ENCODE results near the gene SLC25A31. TPM values are rescaled to one million over a fixed set of nuclear protein-coding genes. Genes with fewer than 3 reads are reported as not detected.

Gene SLC25A31
- total and polyA plus RNA-seq, 5 experiments from 2014 or later, result not detected

DNA sequence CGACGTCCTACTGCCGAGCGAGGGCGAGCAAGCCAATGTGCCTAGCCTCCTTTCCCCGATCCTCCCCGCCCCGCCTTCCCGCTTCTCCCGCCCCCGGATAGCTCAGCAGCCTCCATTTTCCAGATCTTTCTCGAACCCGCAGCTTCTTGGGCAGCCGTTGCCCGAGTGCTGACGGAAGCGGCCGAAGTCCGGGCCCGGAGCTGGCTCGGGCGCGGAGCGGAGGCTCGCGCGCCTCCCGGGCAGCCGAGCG is 51.8 kb downstream of the SLC25A31 start:
- peaks cover 15 to 21% (median 15%) of the 10 kb centered on the region in 4 donors for H3K4me1 Mint-ChIP-seq
- ATAC-seq (no peak), DNase-seq (peak in 1 of 10 donors; percentile 13)
- H3K27ac Mint-ChIP-seq, result peak overlapping the region in 1 of 10 donors; percentile 33
- peaks cover 0 to 6% (median 4%) of the 10 kb centered on the region in 3 donors for H3K36me3 Mint-ChIP-seq
- H3K9me3 Mint-ChIP-seq, result peaks cover 0 to 3% (median 0%) of the 10 kb centered on the region in 9 donors
- POLR2A ChIA-PET, result no interaction called here
- peaks cover 39 to 67% (median 55%) of the 10 kb centered on the region in 5 donors for H3K27me3 Mint-ChIP-seq
- H3K4me3 Mint-ChIP-seq, result peak overlapping the region in 9 of 10 donors; percentile 51 to 97 (median 84)

DNA sequence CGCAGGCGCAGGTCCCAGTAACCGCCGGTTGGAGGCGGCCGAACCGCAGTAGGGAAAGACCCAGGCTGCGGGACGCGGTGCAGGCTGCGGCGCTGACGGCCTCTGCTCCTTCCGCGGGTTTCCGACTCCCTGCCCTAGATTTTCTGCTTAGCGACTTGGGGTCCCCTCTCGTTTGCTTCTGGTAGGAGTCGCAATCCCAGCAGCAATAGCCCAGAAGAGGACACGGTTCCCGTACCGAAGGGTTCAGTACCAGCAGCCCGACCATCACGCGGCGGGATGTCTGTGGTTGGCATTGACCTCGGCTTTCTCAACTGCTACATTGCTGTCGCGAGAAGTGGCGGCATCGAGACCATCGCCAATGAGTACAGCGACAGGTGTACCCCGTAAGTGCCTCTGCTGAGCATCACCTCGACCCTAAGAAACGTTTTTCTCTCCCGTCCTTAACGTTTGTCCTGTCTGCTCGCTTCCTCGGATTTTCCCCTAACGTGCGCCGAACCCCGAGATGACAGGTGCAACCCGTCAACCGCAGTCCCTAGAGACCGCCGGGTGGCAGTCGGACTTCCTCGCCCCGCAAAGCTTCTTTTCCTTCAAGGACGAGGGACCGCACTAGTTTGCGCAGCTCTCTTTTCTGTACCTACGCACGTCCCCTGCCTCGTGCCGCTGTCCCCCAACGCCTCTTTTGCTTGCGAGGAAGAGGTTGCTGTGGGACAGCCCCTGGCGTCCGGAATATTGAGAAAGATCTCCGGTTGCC is 52.2 kb downstream of the SLC25A31 start, which contains the start of gene HSPA4L:
HSPA4L (plus strand) TSS at position 48 of the 751 bp plus-strand sequence; CDS start at position 277, 229 bp downstream.
- Mint-ChIP-seq H3K27me3 (peaks cover 37 to 64% (median 52%) of the 10 kb centered on the region in 5 donors), H3K9me3 (peaks cover 0 to 3% (median 0%) of the 10 kb centered on the region in 9 donors), H3K36me3 (peaks cover 0 to 6% (median 4%) of the 10 kb centered on the region in 3 donors), H3K4me1 (peaks cover 15 to 21% (median 15%) of the 10 kb centered on the region in 4 donors), H3K4me3 (peak within 1 kb of the TSS; percentile 84 to 97 (median 93)), H3K27ac (peak within 1 kb of the TSS in 8 of 10 donors; percentile 26 to 84 (median 72))
- DNase-seq (peak in 9 of 10 donors; percentile 8 to 60 (median 25)), ATAC-seq (peak; percentile 60 to 74)
- POLR2A ChIA-PET, result no interaction called here

DNA sequence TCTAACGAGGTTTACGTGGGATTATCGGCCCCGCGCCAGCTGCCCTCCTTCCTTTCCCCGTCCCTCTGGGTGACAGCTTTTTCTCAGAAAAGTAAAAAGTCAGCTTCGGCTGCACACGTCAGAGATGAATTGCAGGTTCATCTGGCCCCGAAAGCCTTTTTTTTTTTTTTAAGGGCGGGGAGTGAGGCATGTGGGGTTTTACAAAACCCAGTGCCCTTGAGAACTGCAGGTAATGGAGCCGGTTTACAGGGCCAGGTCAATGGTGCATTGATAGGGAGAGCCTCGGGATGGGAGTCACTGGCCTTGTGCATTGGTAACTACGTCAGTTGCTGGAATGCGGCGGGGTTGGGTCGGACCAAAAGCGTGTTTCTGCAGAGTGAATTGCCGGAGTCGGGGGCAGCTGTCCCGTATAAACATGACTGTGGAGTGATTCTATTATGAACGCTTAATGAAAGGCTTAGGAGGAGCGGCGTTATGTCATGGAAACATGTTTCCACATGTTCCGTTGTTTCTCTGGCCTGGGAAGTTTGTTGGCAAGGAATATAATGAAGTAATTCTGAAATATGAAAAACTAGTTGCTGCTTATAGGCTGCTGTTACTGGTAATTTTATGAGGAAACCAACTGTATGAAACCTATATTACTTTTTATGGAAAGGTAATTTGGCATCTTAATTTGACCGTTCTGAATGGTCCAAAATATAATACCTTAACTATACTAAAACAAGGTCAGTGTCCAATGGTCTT is 53.0 kb downstream of the SLC25A31 start:
- Mint-ChIP-seq H3K9me3 (peaks cover 0 to 3% (median 0%) of the 10 kb centered on the region in 9 donors), H3K4me1 (peaks cover 15 to 21% (median 15%) of the 10 kb centered on the region in 4 donors), H3K27ac (peak overlapping the region in 4 of 10 donors; percentile 26 to 82 (median 52)), H3K27me3 (peaks cover 30 to 57% (median 44%) of the 10 kb centered on the region in 5 donors), H3K36me3 (peaks cover 0 to 6% (median 4%) of the 10 kb centered on the region in 3 donors), H3K4me3 (peak overlapping the region; percentile 84 to 97 (median 93))
- ATAC-seq (peak; percentile 21 to 29), DNase-seq (peak in 5 of 10 donors; percentile 8 to 54 (median 21))
- POLR2A ChIA-PET, result no interaction called here

DNA sequence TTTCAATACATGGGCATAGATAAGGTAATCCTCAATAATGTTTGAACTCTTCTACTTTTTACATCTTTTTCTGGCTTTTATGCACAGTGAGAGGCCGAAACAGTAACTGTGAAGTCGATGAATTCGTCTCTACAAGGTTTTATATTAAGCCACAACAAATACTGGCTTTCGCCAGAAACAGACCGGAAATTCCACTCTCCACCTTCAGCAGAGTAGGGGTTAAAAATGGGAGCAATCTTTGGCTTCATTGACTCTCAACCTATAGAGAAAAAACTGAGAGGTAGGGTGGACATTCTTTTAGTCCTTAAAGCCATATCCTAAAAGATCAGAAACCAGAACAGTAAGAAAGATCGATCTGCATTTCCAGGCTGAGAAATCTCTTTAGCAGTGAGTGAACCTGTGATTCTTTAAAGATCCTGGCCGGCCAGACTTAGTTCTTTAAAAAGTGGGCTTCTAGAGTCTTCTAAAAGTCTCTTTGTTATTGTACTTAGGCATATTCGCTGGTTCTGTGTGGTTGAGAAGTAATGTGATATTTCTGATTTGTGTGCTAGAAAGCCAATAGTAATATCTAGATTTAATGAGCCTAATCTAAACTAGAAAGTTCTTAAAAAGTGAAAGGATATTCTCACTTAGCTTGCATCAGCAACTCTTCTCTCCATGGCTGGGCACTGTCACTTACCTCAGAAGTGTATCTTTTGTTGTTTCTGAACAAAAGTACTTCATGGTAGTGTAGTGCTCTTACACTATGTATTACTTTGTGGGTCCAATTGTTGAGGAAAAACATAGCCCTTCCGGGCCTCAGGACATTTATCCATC is 54.0 kb downstream of the SLC25A31 start:
- POLR2A ChIA-PET, result no interaction called here
- Mint-ChIP-seq H3K4me3 (no peak overlapping the region), H3K27me3 (peaks cover 32 to 62% (median 44%) of the 10 kb centered on the region in 5 donors), H3K4me1 (peaks cover 15 to 21% (median 15%) of the 10 kb centered on the region in 4 donors), H3K36me3 (peaks cover 0 to 6% (median 0%) of the 10 kb centered on the region in 3 donors), H3K27ac (peak overlapping the region in 1 of 10 donors; percentile 71), H3K9me3 (peaks cover 0 to 3% (median 0%) of the 10 kb centered on the region in 9 donors)
- ATAC-seq, result no peak
- DNase-seq, result no peak

DNA sequence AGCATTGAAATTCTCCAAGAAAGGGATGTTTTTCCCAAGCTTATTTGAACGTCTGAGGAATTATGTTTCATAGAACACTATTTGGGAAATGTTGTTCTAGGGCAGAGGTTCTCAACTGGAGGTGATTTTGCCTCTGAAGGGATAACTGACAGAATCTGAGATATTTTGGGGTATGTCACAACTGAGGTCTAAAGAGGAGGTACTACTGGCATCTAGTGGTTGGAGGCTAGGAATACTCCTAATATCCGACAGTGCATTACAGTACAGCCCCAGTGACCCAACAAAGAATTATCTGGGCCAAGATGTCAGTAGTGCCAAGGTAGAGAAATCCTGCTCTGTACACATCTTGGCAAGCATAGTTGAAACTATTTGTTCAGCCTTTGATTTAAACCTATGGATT is 58.3 kb downstream of the SLC25A31 start:
- H3K27ac Mint-ChIP-seq, result no peak overlapping the region
- POLR2A ChIA-PET, result no interaction called here
- DNase-seq (no peak), ATAC-seq (no peak)
- peaks cover 25 to 48% (median 27%) of the 10 kb centered on the region in 5 donors for H3K27me3 Mint-ChIP-seq
- no peaks in the 10 kb centered on the region for H3K36me3 Mint-ChIP-seq
- H3K4me3 Mint-ChIP-seq, result no peak overlapping the region
- no peaks in the 10 kb centered on the region for H3K9me3 Mint-ChIP-seq
- no peaks in the 10 kb centered on the region for H3K4me1 Mint-ChIP-seq

DNA sequence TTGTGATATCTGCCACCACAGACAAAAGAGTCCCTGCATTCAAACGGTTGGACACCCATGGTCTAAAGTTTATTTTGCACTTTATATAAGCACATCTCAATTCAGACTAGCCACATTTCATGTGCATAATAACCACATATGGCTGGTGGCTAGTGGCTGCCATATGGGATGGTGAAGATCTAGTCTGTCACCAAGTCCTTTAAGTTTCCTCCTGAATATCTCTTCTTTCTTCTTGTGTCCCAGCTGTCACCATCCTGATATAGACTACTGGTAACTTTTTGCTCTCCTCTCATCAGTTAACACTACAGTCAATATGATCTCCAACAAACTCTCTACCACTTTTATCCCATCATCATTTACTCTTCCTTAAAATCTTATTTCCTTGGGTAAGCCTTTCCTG is 61.2 kb downstream of the SLC25A31 start:
- POLR2A ChIA-PET, result no interaction called here
- peaks cover 0 to 1% (median 0%) of the 10 kb centered on the region in 9 donors for H3K9me3 Mint-ChIP-seq
- ATAC-seq (no peak), DNase-seq (no peak)
- H3K4me1 Mint-ChIP-seq, result no peaks in the 10 kb centered on the region
- peaks cover 21 to 59% (median 26%) of the 10 kb centered on the region in 5 donors for H3K27me3 Mint-ChIP-seq
- no peak overlapping the region for H3K27ac Mint-ChIP-seq
- H3K4me3 Mint-ChIP-seq, result no peak overlapping the region
- H3K36me3 Mint-ChIP-seq, result no peaks in the 10 kb centered on the region

DNA sequence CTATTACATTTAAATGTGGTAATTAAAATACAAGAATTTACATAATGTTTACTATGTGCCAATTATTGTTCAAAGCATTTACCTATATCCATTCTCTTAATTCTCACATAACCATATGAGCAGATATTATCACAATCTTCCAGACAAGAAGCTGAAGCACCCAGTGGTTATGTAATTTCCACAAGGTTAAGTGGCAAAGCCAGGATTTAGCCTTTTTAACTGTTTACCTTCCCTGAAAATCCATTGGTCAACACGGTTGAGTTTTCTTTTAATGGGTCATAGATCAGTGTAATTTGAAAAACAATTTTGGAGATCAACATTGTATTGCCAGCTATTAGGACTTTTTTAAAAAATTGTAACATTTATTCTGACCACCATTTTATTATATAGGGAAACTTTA is 63.3 kb downstream of the SLC25A31 start:
- no peaks in the 10 kb centered on the region for H3K36me3 Mint-ChIP-seq
- peaks cover 18 to 58% (median 25%) of the 10 kb centered on the region in 5 donors for H3K27me3 Mint-ChIP-seq
- H3K4me3 Mint-ChIP-seq, result no peak overlapping the region
- no peaks in the 10 kb centered on the region for H3K4me1 Mint-ChIP-seq
- H3K27ac Mint-ChIP-seq, result no peak overlapping the region
- DNase-seq (no peak), ATAC-seq (no peak)
- peaks cover 0 to 1% (median 0%) of the 10 kb centered on the region in 9 donors for H3K9me3 Mint-ChIP-seq
- POLR2A ChIA-PET, result no interaction called here

DNA sequence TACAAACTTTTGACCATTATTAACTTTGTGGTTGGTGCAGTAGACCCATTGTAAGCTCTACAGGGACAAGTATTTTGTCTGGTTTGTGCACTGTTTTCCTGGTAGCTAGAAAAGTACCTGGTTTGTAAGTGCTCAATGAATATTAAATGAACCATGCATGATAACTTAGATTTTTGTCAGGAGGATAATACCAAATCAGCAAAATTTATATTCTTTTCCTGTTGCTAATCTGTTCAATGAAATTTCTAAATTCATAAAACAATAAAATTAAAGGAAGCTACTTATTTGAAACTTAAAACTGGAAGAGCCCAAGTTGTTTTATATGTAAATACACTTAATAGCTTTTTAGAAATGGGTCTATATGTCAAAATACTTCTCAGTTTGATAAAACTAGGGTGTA is 69.5 kb downstream of the SLC25A31 start:
- no peak for DNase-seq
- no peak for ATAC-seq
- no peaks in the 10 kb centered on the region for H3K4me1 Mint-ChIP-seq
- POLR2A ChIA-PET, result no interaction called here
- H3K9me3 Mint-ChIP-seq, result peaks cover 0 to 1% (median 0%) of the 10 kb centered on the region in 9 donors
- no peak overlapping the region for H3K27ac Mint-ChIP-seq
- H3K36me3 Mint-ChIP-seq, result peaks cover 0 to 4% (median 0%) of the 10 kb centered on the region in 3 donors
- H3K4me3 Mint-ChIP-seq, result no peak overlapping the region
- peaks cover 3 to 18% (median 11%) of the 10 kb centered on the region in 5 donors for H3K27me3 Mint-ChIP-seq

DNA sequence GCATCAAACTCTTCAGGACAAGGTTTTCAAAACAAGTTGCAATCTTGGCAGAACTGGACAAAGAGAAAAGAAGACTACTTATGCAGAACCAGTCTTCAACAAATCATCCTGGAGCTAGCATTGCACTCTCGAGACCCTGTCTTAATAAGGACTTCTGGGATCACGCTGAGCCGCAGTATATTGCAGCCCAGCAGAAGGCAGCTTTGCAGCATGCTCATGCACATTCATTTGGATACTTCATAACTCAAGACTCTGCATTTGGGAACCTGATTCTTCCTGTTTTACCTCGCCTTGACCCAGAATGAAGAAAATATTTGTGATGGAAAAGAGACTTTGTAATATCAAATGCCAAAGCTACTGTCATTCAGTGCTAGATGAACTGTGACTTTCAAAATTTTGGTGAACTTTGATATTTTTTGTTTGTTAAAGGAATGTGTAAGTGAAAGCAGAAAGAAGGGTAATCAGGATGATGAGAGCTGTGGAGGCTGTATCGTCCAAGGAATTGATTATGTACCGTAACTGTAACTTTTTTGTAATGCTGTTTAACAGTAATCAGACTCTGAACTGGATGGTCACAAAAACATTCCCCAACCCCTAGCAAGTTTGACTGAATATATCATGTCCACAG is 79.1 kb downstream of the SLC25A31 start:
- POLR2A ChIA-PET, result no interaction called here
- Mint-ChIP-seq H3K9me3 (no peaks in the 10 kb centered on the region), H3K27ac (no peak overlapping the region), H3K4me1 (no peaks in the 10 kb centered on the region), H3K4me3 (no peak overlapping the region), H3K36me3 (no peaks in the 10 kb centered on the region), H3K27me3 (peaks cover 0 to 10% (median 4%) of the 10 kb centered on the region in 5 donors)
- ATAC-seq (no peak), DNase-seq (no peak)

DNA sequence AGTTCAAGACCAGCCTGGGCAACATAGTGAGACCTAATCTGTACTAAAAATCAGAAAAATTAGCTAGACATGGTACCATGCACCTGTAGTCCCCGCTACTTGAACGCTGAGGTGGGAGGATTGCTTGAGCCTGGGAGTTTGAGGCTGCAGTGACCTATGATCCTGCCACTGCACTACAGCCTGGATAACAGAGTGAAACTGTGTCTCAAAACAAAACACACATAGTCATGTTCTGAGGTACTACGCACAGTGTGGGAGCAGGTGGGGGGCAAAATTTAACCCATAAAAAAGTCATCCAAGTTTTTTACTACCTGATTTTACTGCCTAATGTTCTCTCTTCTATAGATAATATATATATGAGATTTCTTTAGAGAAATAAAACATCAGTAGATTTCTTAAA is 80.4 kb downstream of the SLC25A31 start:
- Mint-ChIP-seq H3K9me3 (no peaks in the 10 kb centered on the region), H3K4me3 (no peak overlapping the region), H3K36me3 (no peaks in the 10 kb centered on the region), H3K27me3 (peaks cover 0 to 10% (median 4%) of the 10 kb centered on the region in 5 donors), H3K4me1 (no peaks in the 10 kb centered on the region), H3K27ac (no peak overlapping the region)
- DNase-seq (no peak), ATAC-seq (no peak)
- POLR2A ChIA-PET, result no interaction called here

DNA sequence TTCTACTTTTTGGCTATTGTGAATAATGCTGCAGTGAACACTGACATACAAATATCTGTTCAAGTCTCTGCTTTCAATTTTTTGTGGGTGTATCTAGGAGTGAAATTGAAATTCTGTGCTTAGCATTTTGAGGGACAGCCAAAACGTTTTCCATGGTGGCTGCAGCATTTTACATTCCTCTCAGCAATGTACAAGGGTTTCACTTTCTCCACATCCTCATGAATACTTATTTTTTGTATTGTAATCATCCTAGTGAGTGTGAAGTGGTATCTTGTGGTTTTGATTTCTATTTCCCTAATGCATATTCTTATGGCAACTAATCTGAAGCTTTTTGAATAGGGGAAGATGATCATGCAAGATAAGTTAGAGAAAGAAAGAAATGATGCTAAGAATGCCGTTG is 92.2 kb downstream of the SLC25A31 start:
- H3K4me1 Mint-ChIP-seq, result no peaks in the 10 kb centered on the region
- no peaks in the 10 kb centered on the region for H3K36me3 Mint-ChIP-seq
- no peak overlapping the region for H3K27ac Mint-ChIP-seq
- peaks cover 9 to 28% (median 20%) of the 10 kb centered on the region in 5 donors for H3K27me3 Mint-ChIP-seq
- peaks cover 0 to 2% (median 0%) of the 10 kb centered on the region in 9 donors for H3K9me3 Mint-ChIP-seq
- POLR2A ChIA-PET, result no interaction called here
- H3K4me3 Mint-ChIP-seq, result no peak overlapping the region
- ATAC-seq, result no peak
- DNase-seq, result no peak
